HEK293T (cell line): ENCODE data around the gene CD99.

Experiments used
- ARNT ChIP-seq: fragments of 450-650 bp; IDR thresholded peaks from 2 replicates; pipeline ENCODE4 v1.6.1; 2017; ENCODE audit warnings: mild to moderate bottlenecking
- CTBP1 ChIP-seq: fragments of 450-650 bp; IDR thresholded peaks from 2 replicates; pipeline ENCODE4 v1.6.1; 2016; ENCODE audit warnings: borderline replicate concordance
- HDGF ChIP-seq: fragments of 450-650 bp; IDR thresholded peaks from 2 replicates; pipeline ENCODE4 v1.6.1; 2017; ENCODE audit warnings: antibody characterized with exemption, borderline replicate concordance
- NFRKB ChIP-seq: fragments of 450-650 bp; IDR thresholded peaks from 2 replicates; pipeline ENCODE4 v1.6.1; 2016; ENCODE audit warnings: mild to moderate bottlenecking, moderate library complexity

DNA sequence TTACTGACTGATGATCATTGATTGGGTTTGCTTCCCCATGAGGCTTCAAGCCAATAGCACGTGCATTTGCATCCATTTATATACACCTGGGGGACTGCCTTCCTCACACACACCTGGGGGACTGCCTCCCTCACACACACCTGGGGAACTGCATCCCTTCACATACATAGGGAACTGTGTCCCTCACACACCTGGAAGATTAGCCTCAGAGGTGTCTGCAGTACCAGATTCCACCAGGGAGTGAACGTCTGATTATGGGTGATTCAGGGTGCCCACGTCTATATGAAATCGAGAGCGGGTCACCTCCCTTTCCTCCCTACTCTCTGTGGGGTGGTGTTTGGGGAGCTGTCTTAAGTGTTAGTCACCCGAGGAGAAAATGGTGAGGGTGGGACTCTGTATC is 16.9 kb downstream of the CD99 start:
- no peak for TF ChIP-seq NFRKB
- TF ChIP-seq ARNT, result no peak
- no peak for TF ChIP-seq HDGF
- no peak for TF ChIP-seq CTBP1
